GM19240 (cell line): ENCODE results near the gene FOXP1.

ENCODE experiments used
- DNase-seq: peaks from one replicate; pipeline ENCODE4 v3.0.0; 2011; ENCODE audit warnings: low spot score; ENCODE audit not compliant: insufficient read length

The FOXP1 gene

GRCh38 chr3:71245971-71246880, 337.3 kb downstream of the FOXP1 start:
- no peak for DNase-seq

GRCh38 chr3:71244826-71245488, 338.6 kb downstream of the FOXP1 start:
- DNase-seq, result no peak

GRCh38 chr3:71244153-71244825, 339.2 kb downstream of the FOXP1 start:
- no peak for DNase-seq

- DNase-seq, result no peak
These were observed 340.3 kb downstream of the FOXP1 start for GRCh38 chr3:71243229-71243628.

GRCh38 chr3:71241981-71242560, 341.5 kb downstream of the FOXP1 start:
- DNase-seq, result no peak

GRCh38 chr3:71241246-71241901, 342.2 kb downstream of the FOXP1 start:
- DNase-seq, result no peak

GRCh38 chr3:71240034-71240433, 343.5 kb downstream of the FOXP1 start:
- no peak for DNase-seq

GRCh38 chr3:71238355-71238757, 345.2 kb downstream of the FOXP1 start:
- no peak for DNase-seq

- no peak for DNase-seq
These were observed 345.9 kb downstream of the FOXP1 start for GRCh38 chr3:71237672-71238071.

GRCh38 chr3:71235846-71236245, 347.7 kb downstream of the FOXP1 start:
- DNase-seq, result no peak

- DNase-seq, result no peak
These were observed 350.6 kb downstream of the FOXP1 start for GRCh38 chr3:71232895-71233294.

- no peak for DNase-seq
These were observed 351.3 kb downstream of the FOXP1 start for GRCh38 chr3:71232175-71232679.

GRCh38 chr3:71231680-71232079, 351.8 kb downstream of the FOXP1 start:
- no peak for DNase-seq

- no peak for DNase-seq
These were observed 353.4 kb downstream of the FOXP1 start for GRCh38 chr3:71229905-71230657.

GRCh38 chr3:71228156-71228866, 355.2 kb downstream of the FOXP1 start:
- no peak for DNase-seq

GRCh38 chr3:71227270-71227661, 356.3 kb downstream of the FOXP1 start:
- DNase-seq, result no peak

GRCh38 chr3:71226565-71227269, 356.8 kb downstream of the FOXP1 start:
- peak; percentile 23 for DNase-seq

GRCh38 chr3:71225951-71226564, 357.5 kb downstream of the FOXP1 start:
- DNase-seq, result no peak
